GM19035 (cell line): Measurements from ENCODE around the gene STYXL1.

Experiments used
- ATAC-seq: cut with Tn5 transposase; IDR thresholded peaks from one replicate; pipeline ENCODE4 v1.9.1; 2021; ENCODE audit not compliant: unreplicated experiment

The STYXL1 gene

GRCh38 chr7:75994388-75995051 lies 53.3 kb downstream of the STYXL1 start, which contains the start of gene TMEM120A:
Gene TMEM120A (minus strand): TSS chr7:75994595. CDS start chr7:75994570, 25 bp downstream.
- peak; percentile 94 for ATAC-seq

GRCh38 chr7:75993689-75994387 lies 54.0 kb downstream of the STYXL1 start:
- ATAC-seq: peak; percentile 10

- ATAC-seq: no peak
These were observed 55.6 kb downstream of the STYXL1 start for GRCh38 chr7:75992083-75992755.

GRCh38 chr7:75991531-75992082 lies 56.2 kb downstream of the STYXL1 start:
- ATAC-seq: no peak

GRCh38 chr7:75989500-75990388 lies 58.1 kb downstream of the STYXL1 start:
- no peak for ATAC-seq

GRCh38 chr7:75988568-75989499 lies 59.0 kb downstream of the STYXL1 start:
- no peak for ATAC-seq

GRCh38 chr7:75987805-75988567 lies 59.8 kb downstream of the STYXL1 start:
- no peak for ATAC-seq

- ATAC-seq: no peak
These were observed 60.6 kb downstream of the STYXL1 start for GRCh38 chr7:75987026-75987804.

- no peak for ATAC-seq
These were observed 61.5 kb downstream of the STYXL1 start for GRCh38 chr7:75986147-75986781.

- ATAC-seq: no peak
These were observed 62.2 kb downstream of the STYXL1 start for GRCh38 chr7:75985518-75986146.

- no peak for ATAC-seq
These were observed 62.7 kb downstream of the STYXL1 start for GRCh38 chr7:75985009-75985517.

- no peak for ATAC-seq
These were observed 63.4 kb downstream of the STYXL1 start for GRCh38 chr7:75984130-75985008.

GRCh38 chr7:75983471-75984129 lies 64.2 kb downstream of the STYXL1 start:
- no peak for ATAC-seq

- no peak for ATAC-seq
These were observed 65.3 kb downstream of the STYXL1 start for GRCh38 chr7:75982306-75983064.
